Suprapubic skin (tissue), 4 donors: ENCODE results near the gene KDM4B. TPM values are rescaled to one million over a fixed set of nuclear protein-coding genes. Genes with fewer than 3 reads are reported as not detected.

Experiments used
- DNase-seq, 2 donors: peaks; one replicate each; pipeline ENCODE4 v3.0.0-alpha.2; 2019; ENCODE audit warnings: low spot score in 2 of 2
- H3K27ac ChIP-seq: fragments of 200-600 bp; sonication (generic); one replicate; pipeline ENCODE4 v1.5.1; 2019
- H3K27me3 ChIP-seq: fragments of 200-600 bp; sonication (generic); one replicate; pipeline ENCODE4 v1.5.1; 2019
- H3K36me3 ChIP-seq: fragments of 200-600 bp; sonication (generic); one replicate; pipeline ENCODE4 v1.5.1; 2019
- H3K4me1 ChIP-seq: fragments of 200-600 bp; sonication (generic); one replicate; pipeline ENCODE4 v1.5.1; 2019
- H3K4me3 ChIP-seq: fragments of 200-600 bp; sonication (generic); one replicate; pipeline ENCODE4 v1.5.1; 2019; ENCODE audit warnings: mild to moderate bottlenecking
- H3K9me3 ChIP-seq: fragments of 200-600 bp; sonication (generic); one replicate; pipeline ENCODE4 v1.5.1; 2019
- EP300 ChIP-seq: sonication (generic); formaldehyde crosslinking; IDR thresholded peaks from one replicate; pipeline ENCODE4 v1.6.1; 2017; ENCODE audit warnings: antibody characterized with exemption
- POLR2A ChIP-seq, 2 donors: fragments of 450-650 bp; IDR thresholded peaks; one replicate each; pipeline ENCODE4 v1.6.1; 2017; ENCODE audit warnings: antibody characterized with exemption in 2 of 2, mild to moderate bottlenecking in 2 of 2, moderate library complexity in 2 of 2
- POLR2AphosphoS5 ChIP-seq, 3 donors: sonication (generic); formaldehyde crosslinking; IDR thresholded peaks; one replicate each; pipeline ENCODE4 v1.6.1; 2017; ENCODE audit warnings: antibody characterized with exemption in 3 of 3
- WGBS: methylation state at CpG from one replicate; pipeline ENCODE4 v1.1.5; 2018; 5-methylcytosine and 5-hydroxymethylcytosine counted together
- total RNA-seq, 4 donors: library from RNA; depleted of rRNA; stranded (reverse); fragments of >200 nt; gene quantifications; one replicate each; pipeline ENCODE4 v1.1.0, GENCODE V29; 2016
- TF ChIP-seq, protein P1 (sequence below), 2 donors: fragments of 200-600 bp in 1 of 2; fragments of 450-650 bp in 1 of 2; sonication (generic) in 1 of 2; IDR thresholded peaks; one replicate each; pipeline ENCODE4 v1.5.1; 2016 to 2019; ENCODE audit warnings: antibody characterized with exemption in 2 of 2, mild to moderate bottlenecking in 1 of 2, moderate library complexity in 1 of 2

The KDM4B gene
- total RNA-seq, 4 donors from 2014 or later = 34.2 to 82.7 (median 48.7) TPM

DNA sequence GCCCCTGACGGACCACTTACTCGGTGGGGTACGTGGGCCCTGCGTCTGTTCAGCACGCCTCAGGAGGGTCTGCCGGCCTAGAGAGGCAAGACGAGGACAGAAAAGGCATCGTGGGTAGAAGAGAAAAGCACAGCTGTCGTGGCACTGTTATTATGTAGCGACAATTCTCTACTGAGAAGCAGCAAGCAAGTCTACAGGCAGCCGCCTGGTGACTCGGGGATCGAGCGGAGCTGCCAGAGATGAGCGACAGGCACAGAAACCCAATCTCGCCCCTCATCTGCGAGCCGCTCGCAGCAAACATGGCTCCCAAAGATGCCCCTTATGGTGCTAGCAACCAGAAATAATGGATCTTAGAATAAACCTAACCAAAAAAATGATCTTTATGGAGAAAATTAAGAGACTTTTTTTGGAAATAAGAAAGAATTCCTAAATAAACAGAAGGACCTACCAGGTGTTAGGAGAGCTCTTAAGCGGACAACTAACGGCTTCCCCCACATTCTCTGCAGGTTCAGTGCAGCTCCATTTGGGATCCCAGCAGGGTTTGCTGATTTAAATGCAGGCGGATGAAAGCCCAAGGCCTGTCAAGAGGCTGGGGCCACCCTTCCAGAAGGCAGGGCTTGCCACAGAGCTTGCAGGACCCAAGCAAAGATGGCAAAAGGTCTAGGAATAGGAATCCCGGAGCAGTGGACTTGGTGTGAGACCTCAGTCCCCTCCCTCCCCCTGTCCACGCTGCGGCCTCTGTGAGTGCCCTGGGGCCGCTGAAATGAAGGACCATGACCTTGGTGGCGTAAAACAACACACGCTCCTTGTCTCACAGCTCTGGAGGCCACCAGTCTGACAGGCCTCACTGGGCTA, 152.6 kb downstream of the KDM4B start:
- 94% methylated on average over 27 of the region's 28 CpGs for WGBS
- TF ChIP-seq, protein P1, sequence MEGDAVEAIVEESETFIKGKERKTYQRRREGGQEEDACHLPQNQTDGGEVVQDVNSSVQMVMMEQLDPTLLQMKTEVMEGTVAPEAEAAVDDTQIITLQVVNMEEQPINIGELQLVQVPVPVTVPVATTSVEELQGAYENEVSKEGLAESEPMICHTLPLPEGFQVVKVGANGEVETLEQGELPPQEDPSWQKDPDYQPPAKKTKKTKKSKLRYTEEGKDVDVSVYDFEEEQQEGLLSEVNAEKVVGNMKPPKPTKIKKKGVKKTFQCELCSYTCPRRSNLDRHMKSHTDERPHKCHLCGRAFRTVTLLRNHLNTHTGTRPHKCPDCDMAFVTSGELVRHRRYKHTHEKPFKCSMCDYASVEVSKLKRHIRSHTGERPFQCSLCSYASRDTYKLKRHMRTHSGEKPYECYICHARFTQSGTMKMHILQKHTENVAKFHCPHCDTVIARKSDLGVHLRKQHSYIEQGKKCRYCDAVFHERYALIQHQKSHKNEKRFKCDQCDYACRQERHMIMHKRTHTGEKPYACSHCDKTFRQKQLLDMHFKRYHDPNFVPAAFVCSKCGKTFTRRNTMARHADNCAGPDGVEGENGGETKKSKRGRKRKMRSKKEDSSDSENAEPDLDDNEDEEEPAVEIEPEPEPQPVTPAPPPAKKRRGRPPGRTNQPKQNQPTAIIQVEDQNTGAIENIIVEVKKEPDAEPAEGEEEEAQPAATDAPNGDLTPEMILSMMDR (IDR thresholded peaks at IDR 0.05) = no peak
- TF ChIP-seq POLR2A (IDR thresholded peaks at IDR 0.05) (no peak), EP300 (no peak), POLR2AphosphoS5 (IDR thresholded peaks at IDR 0.05) (no peak)

DNA sequence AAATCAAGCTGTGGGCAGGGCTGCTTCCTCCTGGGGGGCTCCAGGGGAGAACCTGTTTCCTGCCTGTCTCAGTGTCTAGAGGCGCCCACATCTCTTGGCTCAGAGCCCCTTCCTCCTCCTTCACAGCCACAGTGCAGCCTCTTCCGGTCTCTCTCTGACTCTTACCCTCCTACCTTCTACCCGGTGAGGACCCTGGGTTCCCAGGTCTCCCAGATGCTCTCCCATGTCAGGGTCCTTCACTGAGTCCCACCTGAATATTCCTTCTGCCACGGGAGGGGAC, 153.1 kb downstream of the KDM4B start:
- Histone ChIP-seq H3K27me3 (no peaks in the 10 kb centered on the region), H3K27ac (no peak overlapping the region), H3K4me3 (no peak overlapping the region), H3K36me3 (peaks cover 59% of the 10 kb centered on the region), H3K9me3 (no peaks in the 10 kb centered on the region), H3K4me1 (peaks cover under 1% of the 10 kb centered on the region)
- WGBS = 76% methylated on average over 4 of the region's 4 CpGs
- DNase-seq = no peak
- no peak for TF ChIP-seq POLR2AphosphoS5 (IDR thresholded peaks at IDR 0.05)
- TF ChIP-seq, protein P1 (IDR thresholded peaks at IDR 0.05) = no peak

More for the DNA sequence above, 152.6 kb downstream of the KDM4B start:
- Histone ChIP-seq H3K36me3 (peaks cover 59% of the 10 kb centered on the region), H3K27me3 (no peaks in the 10 kb centered on the region), H3K4me3 (no peak overlapping the region), H3K9me3 (no peaks in the 10 kb centered on the region), H3K27ac (no peak overlapping the region), H3K4me1 (no peaks in the 10 kb centered on the region)
- no peak for DNase-seq

- no peak for DNase-seq
- Histone ChIP-seq H3K27me3 (no peaks in the 10 kb centered on the region), H3K4me1 (peaks cover 8% of the 10 kb centered on the region), H3K36me3 (peaks cover 59% of the 10 kb centered on the region), H3K4me3 (no peak overlapping the region), H3K9me3 (no peaks in the 10 kb centered on the region), H3K27ac (no peak overlapping the region)
- 96% methylated on average over 11 of the region's 30 CpGs for WGBS
- TF ChIP-seq, protein P1 (IDR thresholded peaks at IDR 0.05) = no peak
- no peak for TF ChIP-seq POLR2A (IDR thresholded peaks at IDR 0.05)
- no peak for TF ChIP-seq POLR2AphosphoS5 (IDR thresholded peaks at IDR 0.05)
- TF ChIP-seq EP300 = no peak
These were observed 153.9 kb downstream of the KDM4B start for GRCh38 chr19:5122671-5123409.

DNA sequence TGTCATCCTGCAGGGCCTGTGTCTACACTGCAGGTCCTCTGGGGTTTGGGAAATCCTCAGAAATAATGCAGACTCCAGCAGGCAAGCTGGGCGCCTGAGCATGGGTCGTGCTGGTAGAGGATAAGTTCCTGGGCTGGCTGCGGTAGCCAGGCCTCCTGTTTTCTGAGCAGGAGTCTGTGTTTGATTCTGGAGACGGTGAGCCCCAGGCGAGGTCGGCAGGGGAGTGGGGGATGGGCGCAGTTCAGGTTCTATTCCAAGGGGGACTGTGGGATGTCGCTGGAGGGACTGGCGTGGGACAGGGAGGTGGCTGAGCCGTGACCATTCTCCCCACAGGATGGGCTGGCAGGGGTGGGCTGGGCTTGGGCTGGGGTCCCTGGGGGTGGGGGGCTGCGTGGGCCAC, 154.7 kb downstream of the KDM4B start:
- H3K36me3 ChIP-seq = peaks cover 55% of the 10 kb centered on the region
- H3K9me3 ChIP-seq = no peaks in the 10 kb centered on the region
- H3K4me3 ChIP-seq = no peak overlapping the region
- 87% methylated on average over 6 of the region's 11 CpGs for WGBS
- TF ChIP-seq, protein P1 (IDR thresholded peaks at IDR 0.05) = no peak
- TF ChIP-seq EP300 (no peak), POLR2AphosphoS5 (IDR thresholded peaks at IDR 0.05) (no peak), POLR2A (IDR thresholded peaks at IDR 0.05) (no peak)
- H3K27ac ChIP-seq = no peak overlapping the region
- DNase-seq = no peak
- no peaks in the 10 kb centered on the region for H3K27me3 ChIP-seq
- peaks cover 16% of the 10 kb centered on the region for H3K4me1 ChIP-seq

DNA sequence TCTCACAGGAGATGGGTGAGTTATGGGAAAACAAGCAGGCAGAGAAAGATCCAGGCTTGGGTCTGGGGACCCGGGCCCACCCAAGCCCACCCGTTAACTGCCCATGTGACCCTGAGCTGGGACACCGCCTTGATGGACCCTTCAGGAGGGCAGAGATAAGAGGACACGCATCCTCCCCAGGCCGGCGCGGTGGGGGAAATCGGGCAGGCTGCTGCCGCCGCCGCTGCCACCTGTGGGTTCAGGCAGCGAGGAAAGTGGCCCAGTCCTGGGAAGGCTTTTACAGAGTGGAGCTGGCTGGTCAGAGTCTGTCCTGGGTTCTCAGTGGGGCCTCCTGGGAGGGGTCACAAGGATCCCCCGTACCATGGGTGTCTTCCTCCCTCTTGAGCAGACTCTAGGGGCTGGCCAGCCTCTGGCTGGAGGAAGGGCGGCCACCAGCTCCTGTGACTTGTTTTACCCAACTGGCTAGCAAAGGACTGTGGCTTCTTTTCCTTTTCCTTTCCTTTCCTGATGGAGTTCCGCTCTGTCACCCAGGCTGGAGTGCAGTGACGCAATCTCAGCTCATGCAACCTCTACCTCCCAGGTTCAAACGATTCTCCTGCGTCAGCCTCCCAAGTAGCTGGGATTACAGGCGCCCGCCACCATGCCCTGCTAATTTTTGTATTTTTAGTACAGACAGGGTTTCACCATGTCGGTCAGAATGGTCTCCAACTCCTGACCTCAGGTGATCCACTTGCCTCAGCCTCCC, 155.4 kb downstream of the KDM4B start:
- TF ChIP-seq, protein P1 (IDR thresholded peaks at IDR 0.05) = no peak
- TF ChIP-seq EP300 (no peak), POLR2A (IDR thresholded peaks at IDR 0.05) (no peak), POLR2AphosphoS5 (IDR thresholded peaks at IDR 0.05) (no peak)
- no peak overlapping the region for H3K4me3 ChIP-seq
- 96% methylated on average over 21 of the region's 21 CpGs for WGBS

More for the DNA sequence above, 155.4 kb downstream of the KDM4B start:
- DNase-seq = no peak
- Histone ChIP-seq H3K9me3 (no peaks in the 10 kb centered on the region), H3K4me1 (peaks cover 22% of the 10 kb centered on the region), H3K36me3 (peaks cover 48% of the 10 kb centered on the region), H3K27ac (no peak overlapping the region), H3K27me3 (no peaks in the 10 kb centered on the region)
